Fibroblast of pulmonary artery (primary cell): ENCODE measurements around the gene NCR1.
"Not testable (repeated sequence)": the region's sequence is repeated elsewhere in the genome, so short reads cannot be mapped to it uniquely, and the experiment has no call there.

ENCODE experiments used
- DNase-seq: peaks from one replicate; pipeline ENCODE4 v3.0.0-alpha.2; 2010; ENCODE audit warnings: low read depth
- H3K4me3 ChIP-seq: replicated peaks from 2 replicates; pipeline ENCODE4 v1.5.1; 2011; ENCODE audit warnings: low read depth, mild to moderate bottlenecking, control low read depth, low read length, moderate library complexity
- TF ChIP-seq, protein P1 (sequence below): IDR thresholded peaks from 2 replicates; pipeline ENCODE4 v1.5.1; 2011; ENCODE audit warnings: mild to moderate bottlenecking, control low read depth, low read length, inconsistent platforms; ENCODE audit errors: missing control alignments

Gene NCR1

DNA sequence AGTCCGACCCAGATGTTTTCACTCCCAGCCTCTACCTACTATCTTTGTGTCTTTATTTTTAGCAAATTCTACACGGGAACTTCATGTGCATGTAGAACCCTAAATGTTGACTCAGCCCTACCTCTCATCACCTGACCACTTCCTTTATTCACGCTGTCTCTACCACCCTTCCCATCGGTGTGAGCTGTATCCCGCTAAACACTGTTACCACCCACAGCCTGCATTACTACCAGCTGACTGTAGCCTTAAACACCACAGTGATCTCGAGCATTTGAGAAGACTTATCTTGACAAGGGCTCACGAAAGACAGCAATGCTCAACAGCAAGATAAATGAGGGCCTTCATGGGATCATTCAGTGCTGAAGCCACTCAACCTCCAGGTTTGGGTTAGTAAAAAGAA is 15.1 kb downstream of the NCR1 start:
- H3K4me3 ChIP-seq = no peak overlapping the region
- TF ChIP-seq, protein P1, sequence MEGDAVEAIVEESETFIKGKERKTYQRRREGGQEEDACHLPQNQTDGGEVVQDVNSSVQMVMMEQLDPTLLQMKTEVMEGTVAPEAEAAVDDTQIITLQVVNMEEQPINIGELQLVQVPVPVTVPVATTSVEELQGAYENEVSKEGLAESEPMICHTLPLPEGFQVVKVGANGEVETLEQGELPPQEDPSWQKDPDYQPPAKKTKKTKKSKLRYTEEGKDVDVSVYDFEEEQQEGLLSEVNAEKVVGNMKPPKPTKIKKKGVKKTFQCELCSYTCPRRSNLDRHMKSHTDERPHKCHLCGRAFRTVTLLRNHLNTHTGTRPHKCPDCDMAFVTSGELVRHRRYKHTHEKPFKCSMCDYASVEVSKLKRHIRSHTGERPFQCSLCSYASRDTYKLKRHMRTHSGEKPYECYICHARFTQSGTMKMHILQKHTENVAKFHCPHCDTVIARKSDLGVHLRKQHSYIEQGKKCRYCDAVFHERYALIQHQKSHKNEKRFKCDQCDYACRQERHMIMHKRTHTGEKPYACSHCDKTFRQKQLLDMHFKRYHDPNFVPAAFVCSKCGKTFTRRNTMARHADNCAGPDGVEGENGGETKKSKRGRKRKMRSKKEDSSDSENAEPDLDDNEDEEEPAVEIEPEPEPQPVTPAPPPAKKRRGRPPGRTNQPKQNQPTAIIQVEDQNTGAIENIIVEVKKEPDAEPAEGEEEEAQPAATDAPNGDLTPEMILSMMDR = no peak
- DNase-seq = no peak

DNA sequence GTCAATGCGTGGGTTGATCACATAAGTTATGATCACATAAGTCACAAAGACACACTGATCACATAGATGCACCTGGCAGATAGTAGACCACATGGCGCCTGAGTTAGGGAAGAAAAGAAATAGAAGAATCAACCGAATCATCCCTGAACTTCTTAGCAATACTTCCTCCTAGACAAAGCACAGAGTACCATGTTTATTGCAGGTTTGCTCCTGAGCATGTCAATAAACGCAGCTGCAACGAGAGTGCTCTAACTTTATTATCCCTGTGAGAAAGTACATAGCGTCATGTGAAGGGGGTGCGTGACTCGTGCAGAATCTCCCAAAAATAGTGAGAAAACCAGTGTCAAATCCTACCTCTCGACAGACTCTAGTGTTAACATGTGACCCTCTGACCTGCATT is 17.3 kb downstream of the NCR1 start:
- no peak overlapping the region for H3K4me3 ChIP-seq
- no peak for DNase-seq
- TF ChIP-seq, protein P1 = no peak

DNA sequence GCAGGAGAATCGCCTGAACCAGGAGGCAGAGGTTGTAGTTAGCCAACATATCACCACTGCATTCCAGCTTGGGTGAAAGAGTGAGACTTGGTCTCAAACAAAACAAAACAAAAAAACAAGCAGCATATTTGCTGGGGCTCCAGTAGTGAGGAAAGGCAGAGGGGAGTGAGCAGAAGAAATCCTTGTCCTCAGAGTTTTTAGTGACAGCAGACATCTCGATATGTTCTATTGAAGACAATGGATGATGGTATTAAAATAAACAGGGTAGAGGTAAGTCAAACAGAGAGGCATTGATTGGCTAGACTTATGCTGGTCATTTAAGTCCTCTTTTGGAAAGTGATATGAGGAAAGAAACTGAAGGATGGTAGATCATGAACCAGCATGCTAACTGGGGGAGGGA is 22.4 kb downstream of the NCR1 start:
- no peak overlapping the region for H3K4me3 ChIP-seq
- TF ChIP-seq, protein P1 = no peak
- no peak for DNase-seq

DNA sequence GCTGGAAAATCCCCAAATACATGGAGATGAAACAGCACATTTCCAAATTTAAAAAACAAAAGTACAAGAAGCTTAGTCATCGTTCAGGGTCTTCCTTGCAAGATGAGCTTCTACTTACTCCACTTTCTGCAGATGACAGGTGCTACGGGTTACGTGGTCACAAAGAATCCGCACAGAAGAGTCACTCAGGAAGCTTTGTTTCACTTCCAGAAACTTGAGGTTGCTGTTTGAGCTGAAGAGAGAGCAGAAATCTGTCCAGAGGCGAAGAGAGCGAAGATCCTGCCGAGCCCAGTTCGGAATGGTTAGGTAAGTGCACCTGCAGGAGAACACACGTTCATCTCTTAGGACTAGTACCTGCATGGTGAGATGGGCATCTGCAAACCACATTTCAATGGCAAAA is 32.0 kb downstream of the NCR1 start:
- TF ChIP-seq, protein P1 = no peak

DNA sequence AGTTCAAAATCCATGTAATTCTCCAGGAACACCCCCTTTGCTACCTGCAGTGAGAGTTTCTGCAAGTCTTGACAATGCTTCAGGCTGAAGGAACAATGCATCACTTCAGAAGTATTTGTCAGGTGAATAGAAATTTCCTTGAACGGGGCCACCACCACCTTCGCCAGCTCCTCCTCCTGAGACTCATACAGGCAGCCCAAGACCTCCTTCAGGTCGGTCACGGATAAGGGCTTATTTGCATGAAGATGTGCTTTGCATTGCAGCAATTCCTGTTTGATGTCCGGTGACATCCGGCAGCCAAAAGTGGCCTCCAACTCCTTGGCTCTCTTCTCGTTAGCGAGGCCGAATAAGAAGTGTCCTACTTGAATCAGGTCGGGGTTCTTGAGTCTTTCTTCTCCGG is 33.0 kb downstream of the NCR1 start:
- H3K4me3 ChIP-seq = no peak overlapping the region
- no peak for DNase-seq
- TF ChIP-seq, protein P1 = no peak

More for the DNA sequence above, 32.0 kb downstream of the NCR1 start:
- H3K4me3 ChIP-seq = no peak overlapping the region
- DNase-seq = no peak

DNA sequence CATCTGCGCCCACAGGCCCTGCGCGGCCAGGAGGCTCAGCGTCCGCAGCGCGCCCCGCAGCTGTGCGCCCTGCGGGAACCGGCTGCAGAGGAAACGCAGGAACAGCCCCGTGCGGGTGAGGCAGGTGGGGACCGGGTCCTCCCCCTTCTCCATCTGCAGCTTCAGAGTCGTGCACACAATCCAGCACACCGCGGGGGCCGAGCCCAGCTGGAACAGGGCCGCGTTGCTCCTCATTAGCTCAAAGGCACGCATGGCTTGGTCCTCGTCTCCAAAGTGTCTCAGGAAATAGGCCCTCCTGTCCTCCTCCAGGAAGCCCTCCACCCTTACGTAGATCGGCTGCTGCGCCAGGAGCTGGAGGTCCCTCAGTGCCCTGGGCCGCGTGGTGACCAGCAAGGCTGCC is 33.6 kb downstream of the NCR1 start:
- DNase-seq, H3K4me3 ChIP-seq: not testable (repeated sequence)

DNA sequence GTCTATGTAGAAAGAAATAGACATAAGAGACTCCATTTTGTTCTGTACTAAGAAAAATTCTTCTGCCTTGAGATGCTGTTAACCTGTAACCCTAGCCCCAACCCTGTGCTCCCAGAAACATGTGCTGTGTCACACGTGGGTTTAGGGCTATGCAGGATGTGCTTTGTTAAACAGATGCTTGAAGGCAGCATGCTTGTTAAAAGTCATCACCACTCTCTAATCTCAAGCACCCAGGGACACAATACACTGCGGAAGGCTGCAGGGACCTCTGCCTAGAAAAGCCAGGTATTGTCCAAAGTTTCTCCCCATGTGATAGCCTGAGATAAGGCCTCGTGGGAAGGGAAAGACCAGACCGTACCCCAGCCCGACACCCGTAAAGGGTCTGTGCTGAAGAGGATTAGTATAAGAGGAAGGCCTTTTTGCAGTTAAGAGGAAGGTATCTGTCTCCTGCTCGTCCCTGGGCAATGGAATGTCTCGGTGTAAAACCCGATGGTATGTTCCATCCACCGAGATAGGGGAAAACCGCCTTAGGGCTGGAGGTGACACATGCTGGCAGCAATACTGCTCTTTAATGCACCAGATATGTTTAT is 37.9 kb downstream of the NCR1 start:
- not testable (repeated sequence) for H3K4me3 ChIP-seq, DNase-seq

DNA sequence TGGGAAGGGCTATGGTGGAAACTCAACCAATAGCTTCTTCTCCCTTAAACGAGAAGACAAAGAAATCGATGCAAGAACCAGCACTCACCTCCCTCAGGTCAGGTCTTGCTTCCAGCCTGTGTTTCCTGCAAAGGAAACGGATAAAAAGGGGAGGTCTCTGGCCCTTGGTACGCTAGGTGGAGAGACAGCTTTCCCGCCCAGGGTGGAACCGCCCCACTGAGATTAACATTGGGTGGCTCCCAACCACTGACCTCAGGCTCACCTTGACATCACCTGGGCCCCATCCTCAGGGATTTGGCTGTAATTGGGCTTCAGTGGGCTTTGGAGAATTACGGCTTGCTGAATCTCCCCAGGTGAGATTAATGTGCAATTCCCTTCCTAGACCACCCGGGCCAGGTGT is 41.4 kb downstream of the NCR1 start, which contains the start of gene NLRP7:
Gene NLRP7 (minus strand): TSS at position 150 of the 400 bp plus-strand sequence.
- no peak for DNase-seq
- no peak within 1 kb of the TSS for H3K4me3 ChIP-seq
- TF ChIP-seq, protein P1 = no peak
